Fibroblast of mammary gland (primary cell): ENCODE data around the gene IRAG1.

Experiments used
- DNase-seq: peaks from one replicate; pipeline ENCODE4 v3.0.0-alpha.2; 2010; ENCODE audit warnings: low read depth
- H3K4me3 ChIP-seq: 2 replicates; pipeline ENCODE4 v1.5.1; 2011; ENCODE audit warnings: low read depth, mild to moderate bottlenecking, low read length, moderate library complexity; ENCODE audit not compliant: control insufficient read depth
- CTCF ChIP-seq: conservative IDR thresholded peaks from 2 replicates; pipeline ENCODE4 v1.5.1; 2011; ENCODE audit warnings: low read depth, low read length, inconsistent platforms; ENCODE audit not compliant: control insufficient read depth, insufficient read depth

Gene IRAG1

GRCh38 chr11:10708131-10708530 lies 14.6 kb upstream of the IRAG1 start:
- no peak for DNase-seq
- TF ChIP-seq CTCF: no peak
- H3K4me3 ChIP-seq: no peak overlapping the region

- peak; percentile 60 for DNase-seq
These were observed 8.4 kb upstream of the IRAG1 start for GRCh38 chr11:10701982-10702381.

GRCh38 chr11:10699072-10699471 lies 5.5 kb upstream of the IRAG1 start:
- TF ChIP-seq CTCF: no peak

More at GRCh38 chr11:10701982-10702381, 8.4 kb upstream of the IRAG1 start:
- TF ChIP-seq CTCF: no peak
- no peak overlapping the region for H3K4me3 ChIP-seq

GRCh38 chr11:10697323-10697620 lies 3.7 kb upstream of the IRAG1 start:
- DNase-seq: no peak
- no peak for TF ChIP-seq CTCF
- no peak overlapping the region for H3K4me3 ChIP-seq

More at GRCh38 chr11:10699072-10699471, 5.5 kb upstream of the IRAG1 start:
- H3K4me3 ChIP-seq: no peak overlapping the region
- peak; percentile 49 for DNase-seq

- no peak for DNase-seq
- no peak for TF ChIP-seq CTCF
- H3K4me3 ChIP-seq: no peak overlapping the region
These were observed 3.1 kb upstream of the IRAG1 start for GRCh38 chr11:10696468-10697322.

- DNase-seq: no peak
- TF ChIP-seq CTCF: no peak
- no peak overlapping the region for H3K4me3 ChIP-seq
These were observed 2.3 kb upstream of the IRAG1 start for GRCh38 chr11:10695833-10696232.
